Sigmoid colon (tissue), 4 donors: ENCODE measurements around the gene ATRNL1.

ENCODE experiments used
- CTCF ChIP-seq, 4 experiments: fragments of 450-650 bp in 3 of 4; fragments of 200-600 bp in 1 of 4; IDR thresholded peaks; one replicate each; pipeline ENCODE4 v1.5.1; 2016 to 2019; ENCODE audit warnings: antibody characterized with exemption in 4 of 4, mild to moderate bottlenecking in 3 of 4, moderate library complexity in 2 of 4
- EP300 ChIP-seq, 4 donors: sonication (generic); formaldehyde crosslinking; IDR thresholded peaks; one replicate each; pipeline ENCODE4 v1.6.1; 2017; ENCODE audit warnings: antibody characterized with exemption in 4 of 4
- POLR2A ChIP-seq, 2 donors: fragments of 450-650 bp; IDR thresholded peaks; one replicate each; pipeline ENCODE4 v1.6.1; 2016; ENCODE audit warnings: antibody characterized with exemption in 2 of 2, mild to moderate bottlenecking in 2 of 2, moderate library complexity in 2 of 2
- POLR2AphosphoS5 ChIP-seq, 4 donors: sonication (generic); formaldehyde crosslinking; IDR thresholded peaks; one replicate each; pipeline ENCODE4 v1.6.1; 2017; ENCODE audit warnings: antibody characterized with exemption in 4 of 4

- no peak for TF ChIP-seq POLR2A (IDR thresholded peaks at IDR 0.05)
- TF ChIP-seq CTCF (IDR thresholded peaks at IDR 0.05), result no peak
- no peak for TF ChIP-seq POLR2AphosphoS5 (IDR thresholded peaks at IDR 0.05)
- no peak for TF ChIP-seq EP300 (IDR thresholded peaks at IDR 0.05)
Observed at GRCh38 chr10:115379064-115379463, 285.9 kb downstream of the ATRNL1 start.
